Measurements from ENCODE around the gene LTBP3. TPM values are rescaled to one million over a fixed set of nuclear protein-coding genes. Genes with fewer than 3 reads are reported as not detected.

The LTBP3 gene
- total and polyA plus RNA-seq, 9 of the 15 experiments (the other 6 are each of a cell fraction or from before 2014, with no cell fraction given): 0.06 to 20.5 (median 4.8) TPM

GRCh38 chr11:65498977-65499712, 59.0 kb downstream of the LTBP3 start, which contains the start of gene MALAT1 (continued):
- TF ChIP-seq ZHX1 (conservative IDR thresholded peaks at IDR 0.05; ENCODE audit: low read length) (peak; percentile 96), PYGO2 (tag; IDR thresholded peaks at IDR 0.05) (no peak), ZNF354B (CRISPR knock-in tag; IDR thresholded peaks at IDR 0.05) (peak; percentile 93), ZNF764 (CRISPR knock-in tag; IDR thresholded peaks at IDR 0.05; ENCODE audit: low read depth) (peak; percentile 57), PHB (CRISPR knock-in tag; IDR thresholded peaks at IDR 0.05) (peak; percentile 97), ZNF76 (CRISPR knock-in tag; IDR thresholded peaks at IDR 0.05; ENCODE audit: borderline replicate concordance) (no peak), JUN (IDR thresholded peaks at IDR 0.05; ENCODE audit: borderline replicate concordance, low read depth, low read length) (peak; percentile 40; the same call in 1 of the 2 replicates), JUN (CRISPR knock-in tag; IDR thresholded peaks at IDR 0.05; ENCODE audit: borderline replicate concordance) (peak; percentile 85; the same call in 1 of the 2 replicates), CBFA2T3 (IDR thresholded peaks at IDR 0.05) (no peak), NCOR1 (IDR thresholded peaks at IDR 0.05) (peak; percentile 90), MTF1 (CRISPR knock-in tag; IDR thresholded peaks at IDR 0.05; ENCODE audit: borderline replicate concordance) (no peak), ZNF57 (CRISPR knock-in tag; IDR thresholded peaks at IDR 0.05) (peak; percentile 89), MAFG (tag; conservative IDR thresholded peaks at IDR 0.05) (no peak), NCOA4 (IDR thresholded peaks at IDR 0.05; ENCODE audit: partially characterized antibody) (peak; percentile 5)
- TF ChIP-seq, protein P1, sequence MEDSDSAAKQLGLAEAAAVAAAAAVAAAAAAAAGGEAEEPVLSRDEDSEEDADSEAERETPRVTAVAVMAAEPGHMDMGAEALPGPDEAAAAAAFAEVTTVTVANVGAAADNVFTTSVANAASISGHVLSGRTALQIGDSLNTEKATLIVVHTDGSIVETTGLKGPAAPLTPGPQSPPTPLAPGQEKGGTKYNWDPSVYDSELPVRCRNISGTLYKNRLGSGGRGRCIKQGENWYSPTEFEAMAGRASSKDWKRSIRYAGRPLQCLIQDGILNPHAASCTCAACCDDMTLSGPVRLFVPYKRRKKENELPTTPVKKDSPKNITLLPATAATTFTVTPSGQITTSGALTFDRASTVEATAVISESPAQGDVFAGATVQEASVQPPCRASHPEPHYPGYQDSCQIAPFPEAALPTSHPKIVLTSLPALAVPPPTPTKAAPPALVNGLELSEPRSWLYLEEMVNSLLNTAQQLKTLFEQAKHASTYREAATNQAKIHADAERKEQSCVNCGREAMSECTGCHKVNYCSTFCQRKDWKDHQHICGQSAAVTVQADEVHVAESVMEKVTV (CRISPR knock-in tag; IDR thresholded peaks at IDR 0.05): peak; percentile 95
- TF ChIP-seq, protein P2, sequence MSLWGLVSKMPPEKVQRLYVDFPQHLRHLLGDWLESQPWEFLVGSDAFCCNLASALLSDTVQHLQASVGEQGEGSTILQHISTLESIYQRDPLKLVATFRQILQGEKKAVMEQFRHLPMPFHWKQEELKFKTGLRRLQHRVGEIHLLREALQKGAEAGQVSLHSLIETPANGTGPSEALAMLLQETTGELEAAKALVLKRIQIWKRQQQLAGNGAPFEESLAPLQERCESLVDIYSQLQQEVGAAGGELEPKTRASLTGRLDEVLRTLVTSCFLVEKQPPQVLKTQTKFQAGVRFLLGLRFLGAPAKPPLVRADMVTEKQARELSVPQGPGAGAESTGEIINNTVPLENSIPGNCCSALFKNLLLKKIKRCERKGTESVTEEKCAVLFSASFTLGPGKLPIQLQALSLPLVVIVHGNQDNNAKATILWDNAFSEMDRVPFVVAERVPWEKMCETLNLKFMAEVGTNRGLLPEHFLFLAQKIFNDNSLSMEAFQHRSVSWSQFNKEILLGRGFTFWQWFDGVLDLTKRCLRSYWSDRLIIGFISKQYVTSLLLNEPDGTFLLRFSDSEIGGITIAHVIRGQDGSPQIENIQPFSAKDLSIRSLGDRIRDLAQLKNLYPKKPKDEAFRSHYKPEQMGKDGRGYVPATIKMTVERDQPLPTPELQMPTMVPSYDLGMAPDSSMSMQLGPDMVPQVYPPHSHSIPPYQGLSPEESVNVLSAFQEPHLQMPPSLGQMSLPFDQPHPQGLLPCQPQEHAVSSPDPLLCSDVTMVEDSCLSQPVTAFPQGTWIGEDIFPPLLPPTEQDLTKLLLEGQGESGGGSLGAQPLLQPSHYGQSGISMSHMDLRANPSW (CRISPR knock-in tag; IDR thresholded peaks at IDR 0.05): no peak
- TF ChIP-seq, protein P3, sequence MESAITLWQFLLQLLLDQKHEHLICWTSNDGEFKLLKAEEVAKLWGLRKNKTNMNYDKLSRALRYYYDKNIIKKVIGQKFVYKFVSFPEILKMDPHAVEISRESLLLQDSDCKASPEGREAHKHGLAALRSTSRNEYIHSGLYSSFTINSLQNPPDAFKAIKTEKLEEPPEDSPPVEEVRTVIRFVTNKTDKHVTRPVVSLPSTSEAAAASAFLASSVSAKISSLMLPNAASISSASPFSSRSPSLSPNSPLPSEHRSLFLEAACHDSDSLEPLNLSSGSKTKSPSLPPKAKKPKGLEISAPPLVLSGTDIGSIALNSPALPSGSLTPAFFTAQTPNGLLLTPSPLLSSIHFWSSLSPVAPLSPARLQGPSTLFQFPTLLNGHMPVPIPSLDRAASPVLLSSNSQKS (CRISPR knock-in tag; IDR thresholded peaks at IDR 0.05): peak; percentile 98
- TF ChIP-seq, protein P4, sequence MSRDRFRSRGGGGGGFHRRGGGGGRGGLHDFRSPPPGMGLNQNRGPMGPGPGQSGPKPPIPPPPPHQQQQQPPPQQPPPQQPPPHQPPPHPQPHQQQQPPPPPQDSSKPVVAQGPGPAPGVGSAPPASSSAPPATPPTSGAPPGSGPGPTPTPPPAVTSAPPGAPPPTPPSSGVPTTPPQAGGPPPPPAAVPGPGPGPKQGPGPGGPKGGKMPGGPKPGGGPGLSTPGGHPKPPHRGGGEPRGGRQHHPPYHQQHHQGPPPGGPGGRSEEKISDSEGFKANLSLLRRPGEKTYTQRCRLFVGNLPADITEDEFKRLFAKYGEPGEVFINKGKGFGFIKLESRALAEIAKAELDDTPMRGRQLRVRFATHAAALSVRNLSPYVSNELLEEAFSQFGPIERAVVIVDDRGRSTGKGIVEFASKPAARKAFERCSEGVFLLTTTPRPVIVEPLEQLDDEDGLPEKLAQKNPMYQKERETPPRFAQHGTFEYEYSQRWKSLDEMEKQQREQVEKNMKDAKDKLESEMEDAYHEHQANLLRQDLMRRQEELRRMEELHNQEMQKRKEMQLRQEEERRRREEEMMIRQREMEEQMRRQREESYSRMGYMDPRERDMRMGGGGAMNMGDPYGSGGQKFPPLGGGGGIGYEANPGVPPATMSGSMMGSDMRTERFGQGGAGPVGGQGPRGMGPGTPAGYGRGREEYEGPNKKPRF (IDR thresholded peaks at IDR 0.05; ENCODE audit: low read depth, low read length): no peak; the same call in 1 of the 2 replicates
